HepG2 (cell line): Measurements from ENCODE around the gene ESRRB. TPM values are rescaled to one million over a fixed set of nuclear protein-coding genes. Genes with fewer than 3 reads are reported as not detected.

Experiments used
- ATAC-seq: fragments of 200-7000 bp; cut with Tn5 transposase; 3 replicates; pipeline ENCODE4 v1.9.1; 2020; ENCODE audit warnings: mild to moderate bottlenecking, moderate library complexity
- BruUV-seq: library from RNA; stranded (reverse); fragments of 400-500 nt; replicated peaks from 2 replicates; lab custom pipeline; 2021; lab: Mats Ljungman, UMichigan
- CTCF ChIA-PET: fragments of 300-600 bp; formaldehyde crosslinking; extraction: SDS; loops from one replicate; lab custom pipeline; 2021; ENCODE audit warnings: low total read pairs, inconsistent platforms, low intra/inter-chr PET ratio; lab: Yijun Ruan, JAX
- POLR2A ChIA-PET: fragments of 350-600 bp; sonication (Branson Sonifier 250); formaldehyde crosslinking; loops from one replicate; lab custom pipeline; 2020; ENCODE audit warnings: antibody characterized with exemption, inconsistent platforms; lab: Yijun Ruan, JAX
- DNase-seq: peaks from one replicate; pipeline ENCODE4 v3.0.0-alpha.2; 2015; ENCODE audit warnings: low spot score
- FAIRE-seq: peaks from 3 replicates; lab custom pipeline; 2011; peaks lifted over from hg19 to GRCh38; lab: Jason Lieb, UNC
- H2AFZ ChIP-seq: one replicate; pipeline ENCODE4 v1.6.1; 2011; ENCODE audit warnings: low read length, inconsistent platforms
- H3K27ac ChIP-seq: fragments of 300-600 bp; 3 replicates; pipeline ENCODE4 v1.8.0; 2011; ENCODE audit warnings: mixed run types, mild to moderate bottlenecking, mixed read lengths, low read length, inconsistent platforms; ENCODE audit not compliant: insufficient read depth; ENCODE audit errors: extremely low read length
- H3K27me3 ChIP-seq, 2 experiments: fragments of 200-600 bp in 1 of 2; 2 replicates in 1 of 2; 3 replicates in 1 of 2; pipeline versions ENCODE4 v1.6.0 to v1.8.0; 2011; ENCODE audit warnings: low read length in 2 of 2, mild to moderate bottlenecking in 2 of 2, moderate library complexity in 2 of 2, inconsistent platforms in 1 of 2; ENCODE audit not compliant: insufficient read depth in 2 of 2, control insufficient read depth in 1 of 2
- H3K36me3 ChIP-seq, 2 experiments: fragments of 200-600 bp in 1 of 2; replicated peaks in 1 of 2; 2 replicates in 1 of 2; 3 replicates in 1 of 2; pipeline versions ENCODE4 v1.5.1 to v1.8.0; 2011; ENCODE audit warnings: low read length in 2 of 2, inconsistent platforms in 1 of 2; ENCODE audit not compliant: insufficient read depth in 2 of 2, control insufficient read depth in 1 of 2
- H3K4me1 ChIP-seq: 2 replicates; pipeline ENCODE4 v1.5.1; 2012; ENCODE audit warnings: low read length, inconsistent platforms; ENCODE audit not compliant: insufficient read depth
- H3K4me2 ChIP-seq: 2 replicates; pipeline ENCODE4 v1.6.0; 2011; ENCODE audit warnings: low read depth, low read length, inconsistent platforms
- H3K4me3 ChIP-seq, 3 experiments: fragments of 200-600 bp in 1 of 3; sonication (generic), shearing (Covaris generic) in 1 of 3; replicated peaks in 1 of 3; 2 replicates each; pipeline ENCODE4 v1.5.1; 2011 to 2016; ENCODE audit warnings: low read length in 3 of 3, inconsistent platforms in 2 of 3, low read depth in 2 of 3, mild to moderate bottlenecking in 2 of 3, control low read depth in 1 of 3, mixed read lengths in 1 of 3; ENCODE audit not compliant: insufficient read depth in 1 of 3
- H3K79me2 ChIP-seq: one replicate; pipeline ENCODE4 v1.6.1; 2011; ENCODE audit warnings: low read length, inconsistent platforms; ENCODE audit not compliant: insufficient read depth
- H3K9ac ChIP-seq: 2 replicates; pipeline ENCODE4 v1.6.0; 2011; ENCODE audit warnings: mild to moderate bottlenecking, low read depth, low read length, inconsistent platforms; ENCODE audit not compliant: insufficient read depth
- H3K9me3 ChIP-seq: 2 replicates; pipeline ENCODE4 v1.5.1; 2012; ENCODE audit warnings: mild to moderate bottlenecking, low read length
- H4K20me1 ChIP-seq: 2 replicates; pipeline ENCODE4 v1.6.0; 2011; ENCODE audit warnings: inconsistent platforms, mild to moderate bottlenecking, low read length, moderate library complexity; ENCODE audit not compliant: insufficient read depth
- ATF7-NPFF ChIP-seq: sonication (generic); formaldehyde crosslinking; IDR thresholded peaks from 2 replicates; pipeline ENCODE4 v1.8.1; 2023; ENCODE audit warnings: mild to moderate bottlenecking, low read depth, missing genetic modification reagents, moderate library complexity
- CEBPB ChIP-seq: IDR thresholded peaks from 2 replicates; pipeline ENCODE4 v1.6.1; 2011; ENCODE audit warnings: low read depth, low read length, improper control_type of control experiment, borderline replicate concordance
- ESRRA ChIP-seq: sonication (generic); formaldehyde crosslinking; IDR thresholded peaks from 2 replicates; pipeline ENCODE4 v1.5.1; 2020; ENCODE audit warnings: mild to moderate bottlenecking, low read depth, missing genetic modification reagents
- NR2F2 ChIP-seq: IDR thresholded peaks from 2 replicates; pipeline ENCODE4 v1.6.1; 2012; ENCODE audit warnings: low read depth, inconsistent platforms, borderline replicate concordance
- TBL1XR1 ChIP-seq: fragments of 150-350 bp; IDR thresholded peaks from 2 replicates; pipeline ENCODE4 v1.6.1; 2014; ENCODE audit warnings: borderline replicate concordance, low read length; ENCODE audit not compliant: partially characterized antibody
- ZNF30 ChIP-seq: sonication (generic); formaldehyde crosslinking; IDR thresholded peaks from 2 replicates; pipeline ENCODE4 v1.5.0; 2020; ENCODE audit warnings: mild to moderate bottlenecking, missing genetic modification reagents
- ZNF34 ChIP-seq: sonication (generic); formaldehyde crosslinking; IDR thresholded peaks from 2 replicates; pipeline ENCODE4 v1.4.0; 2020; ENCODE audit warnings: mild to moderate bottlenecking, missing genetic modification reagents, borderline replicate concordance
- ZNF484 ChIP-seq: sonication (generic); formaldehyde crosslinking; IDR thresholded peaks from 2 replicates; pipeline ENCODE4 v1.5.1; 2020; ENCODE audit warnings: mild to moderate bottlenecking, low read depth, missing genetic modification reagents, borderline replicate concordance
- ZNF510 ChIP-seq: sonication (generic); formaldehyde crosslinking; IDR thresholded peaks from 2 replicates; pipeline ENCODE4 v1.4.0; 2020; ENCODE audit warnings: low read depth, mild to moderate bottlenecking, missing genetic modification reagents
- ZSCAN20 ChIP-seq: sonication (generic); formaldehyde crosslinking; IDR thresholded peaks from 2 replicates; pipeline ENCODE4 v1.4.0; 2020; ENCODE audit warnings: missing genetic modification reagents, mild to moderate bottlenecking, borderline replicate concordance
- WGBS: methylation state at CpG from one replicate; pipeline ENCODE4 v1.1.6; 2017; ENCODE audit warnings: low lambda C conversion rate; 5-methylcytosine and 5-hydroxymethylcytosine counted together
- in situ Hi-C: cut with HindIII; loops from 2 replicates; pipeline ENCODE4 v1.10.0; 2017; ENCODE audit warnings: low pct_unique_long_range_greater_than_20kb; ENCODE audit not compliant: extremely low pct_ligation_motif_present
- intact Hi-C: fragments of 100-400 bp; cut with micrococcal nuclease; formaldehyde crosslinking; loops from one replicate; pipeline ENCODE4 v1.10.0; 2022; ENCODE audit not compliant: unreplicated experiment
- polyA plus RNA-seq, 8 experiments: library from polyadenylated mRNA; depleted of rRNA in 3 of 8; stranded (reverse) in 7 of 8; unstranded in 1 of 8; fragments of >200 nt; fragmentation: Illumina TruSeq in 4 of 8; extraction: Trizol in 4 of 8; gene quantifications; 2 replicates each; pipeline versions ENCODE4 v1.2.1 to v1.2.3, GENCODE V29; 2011 to 2016; ENCODE audit warnings: low read depth in 4 of 8, missing spikeins in 1 of 8, mixed read lengths in 1 of 8; ENCODE audit not compliant: insufficient read depth in 1 of 8
- total RNA-seq, 5 experiments: library from RNA; depleted of rRNA; stranded (reverse); fragments of >200 nt; fragmentation: Illumina TruSeq; extraction: Trizol; gene quantifications; 2 replicates each; pipeline ENCODE4 v1.2.3, GENCODE V29; 2016; ENCODE audit warnings: low read depth in 1 of 5
- TF ChIP-seq, protein P1 (sequence below), 2 experiments: fragments of 450-650 bp in 1 of 2; sonication (generic) in 1 of 2; formaldehyde crosslinking in 1 of 2; IDR thresholded peaks; 2 replicates each; pipeline versions ENCODE4 v1.6.1 to v1.8.0; 2016 to 2022; ENCODE audit warnings: antibody characterized with exemption in 1 of 2, mild to moderate bottlenecking in 1 of 2, missing genetic modification reagents in 1 of 2

The ESRRB gene
- total and polyA plus RNA-seq, 2 of the 13 experiments (the other 11 are each of a cell fraction or from before 2014, with no cell fraction given), result 0.04 to 0.33 TPM

DNA sequence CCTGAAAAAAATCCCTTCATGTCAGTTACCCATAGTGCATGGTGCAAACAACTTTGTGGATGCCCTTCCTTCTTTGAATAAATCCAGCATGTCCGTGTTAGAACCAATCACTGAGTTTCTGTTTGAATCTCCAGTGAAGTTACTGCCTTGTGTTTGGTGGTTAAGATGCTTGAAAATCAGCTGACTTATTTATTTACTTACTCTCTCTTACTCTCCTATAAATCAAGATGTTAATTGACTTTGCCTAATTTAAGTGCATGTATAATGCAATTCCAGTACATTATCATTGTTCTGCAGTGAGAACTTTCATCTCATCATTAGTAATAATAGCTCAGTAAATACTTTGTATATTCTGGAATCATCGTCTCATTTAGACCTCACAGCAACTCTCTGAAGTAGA, 114.2 kb downstream of the ESRRB start (continued):
- TF ChIP-seq, protein P1, sequence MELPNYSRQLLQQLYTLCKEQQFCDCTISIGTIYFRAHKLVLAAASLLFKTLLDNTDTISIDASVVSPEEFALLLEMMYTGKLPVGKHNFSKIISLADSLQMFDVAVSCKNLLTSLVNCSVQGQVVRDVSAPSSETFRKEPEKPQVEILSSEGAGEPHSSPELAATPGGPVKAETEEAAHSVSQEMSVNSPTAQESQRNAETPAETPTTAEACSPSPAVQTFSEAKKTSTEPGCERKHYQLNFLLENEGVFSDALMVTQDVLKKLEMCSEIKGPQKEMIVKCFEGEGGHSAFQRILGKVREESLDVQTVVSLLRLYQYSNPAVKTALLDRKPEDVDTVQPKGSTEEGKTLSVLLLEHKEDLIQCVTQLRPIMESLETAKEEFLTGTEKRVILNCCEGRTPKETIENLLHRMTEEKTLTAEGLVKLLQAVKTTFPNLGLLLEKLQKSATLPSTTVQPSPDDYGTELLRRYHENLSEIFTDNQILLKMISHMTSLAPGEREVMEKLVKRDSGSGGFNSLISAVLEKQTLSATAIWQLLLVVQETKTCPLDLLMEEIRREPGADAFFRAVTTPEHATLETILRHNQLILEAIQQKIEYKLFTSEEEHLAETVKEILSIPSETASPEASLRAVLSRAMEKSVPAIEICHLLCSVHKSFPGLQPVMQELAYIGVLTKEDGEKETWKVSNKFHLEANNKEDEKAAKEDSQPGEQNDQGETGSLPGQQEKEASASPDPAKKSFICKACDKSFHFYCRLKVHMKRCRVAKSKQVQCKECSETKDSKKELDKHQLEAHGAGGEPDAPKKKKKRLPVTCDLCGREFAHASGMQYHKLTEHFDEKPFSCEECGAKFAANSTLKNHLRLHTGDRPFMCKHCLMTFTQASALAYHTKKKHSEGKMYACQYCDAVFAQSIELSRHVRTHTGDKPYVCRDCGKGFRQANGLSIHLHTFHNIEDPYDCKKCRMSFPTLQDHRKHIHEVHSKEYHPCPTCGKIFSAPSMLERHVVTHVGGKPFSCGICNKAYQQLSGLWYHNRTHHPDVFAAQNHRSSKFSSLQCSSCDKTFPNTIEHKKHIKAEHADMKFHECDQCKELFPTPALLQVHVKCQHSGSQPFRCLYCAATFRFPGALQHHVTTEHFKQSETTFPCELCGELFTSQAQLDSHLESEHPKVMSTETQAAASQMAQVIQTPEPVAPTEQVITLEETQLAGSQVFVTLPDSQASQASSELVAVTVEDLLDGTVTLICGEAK (IDR thresholded peaks at IDR 0.05), result no peak
- TF ChIP-seq, protein P1 (CRISPR knock-in tag; IDR thresholded peaks at IDR 0.05), result no peak
- TF ChIP-seq, all 625 proteins: peak for 0

- no peaks in the 10 kb centered on the region for H4K20me1 ChIP-seq
- FAIRE-seq, result no peak
- BruUV-seq, result no TSS peak
- H3K4me1 ChIP-seq, result no peaks in the 10 kb centered on the region
- in situ Hi-C loops, result no loop called here
- H2AFZ ChIP-seq, result no peak overlapping the region
- no peaks in the 10 kb centered on the region for H3K79me2 ChIP-seq
- no peak for TF ChIP-seq ZNF484 (CRISPR knock-in tag)
- TF ChIP-seq ESRRA (CRISPR knock-in tag), result no peak
- no peak for TF ChIP-seq ZNF30 (CRISPR knock-in tag)
- TF ChIP-seq CEBPB, result no peak
- TF ChIP-seq ZNF510 (CRISPR knock-in tag), result no peak
- no peak for TF ChIP-seq TBL1XR1
- no peak for TF ChIP-seq NR2F2
- no peak for TF ChIP-seq ATF7-NPFF (CRISPR knock-in tag)
- TF ChIP-seq ZNF34 (CRISPR knock-in tag), result no peak
- no peak for TF ChIP-seq ZSCAN20 (CRISPR knock-in tag)
- no peak overlapping the region for H3K9ac ChIP-seq
- no peak overlapping the region for H3K4me3 ChIP-seq
- H3K27ac ChIP-seq, result no peak overlapping the region
- no peaks in the 10 kb centered on the region for H3K9me3 ChIP-seq
- ChIA-PET POLR2A (no interaction called here), CTCF (no interaction called here)
- peaks cover 0 to 1% of the 10 kb centered on the region in 2 experiments; a peak in 3 of 5 replicates for H3K27me3 ChIP-seq
- 34% methylated on average over 5 of the region's 10 CpGs for WGBS
- no peak for ATAC-seq
- H3K4me2 ChIP-seq, result no peak overlapping the region
- intact Hi-C loops, result no loop called here
- H3K36me3 ChIP-seq, result no peaks in the 10 kb centered on the region
- DNase-seq, result no peak
Measured at GRCh38 chr14:76490735-76491134, 114.8 kb downstream of the ESRRB start.
